GM18505 (cell line): ENCODE measurements around the gene RBMS3.

ENCODE experiments used
- ATAC-seq: cut with Tn5 transposase; IDR thresholded peaks from one replicate; pipeline ENCODE4 v1.9.1; 2021; ENCODE audit not compliant: unreplicated experiment
- POLR2A ChIP-seq: IDR thresholded peaks from 4 replicates; pipeline ENCODE4 v1.6.1; 2011; ENCODE audit warnings: borderline replicate concordance; ENCODE audit not compliant: insufficient read depth, insufficient read length; ENCODE audit errors: extremely low read depth

Gene RBMS3

DNA sequence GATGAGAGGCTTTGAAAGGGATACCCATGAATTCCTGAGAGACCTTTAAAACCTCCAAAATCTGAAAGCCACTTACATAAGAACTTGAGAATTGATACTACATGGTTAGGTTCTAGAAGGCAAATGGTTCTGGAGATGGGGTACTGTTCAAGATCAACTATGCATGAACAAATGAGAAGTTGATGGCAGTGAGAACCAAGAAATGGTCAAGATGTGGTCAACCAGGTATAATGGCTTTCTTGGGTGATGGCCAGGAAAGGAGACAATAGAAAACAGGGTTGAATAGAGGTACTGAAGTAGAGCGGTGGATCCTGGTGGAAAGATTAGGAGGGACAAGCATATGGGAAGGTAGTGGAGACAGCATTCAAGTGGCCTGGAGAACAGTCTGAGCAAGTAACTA lies 200.4 kb downstream of the RBMS3 start:
- ATAC-seq = no peak
- TF ChIP-seq POLR2A = no peak

DNA sequence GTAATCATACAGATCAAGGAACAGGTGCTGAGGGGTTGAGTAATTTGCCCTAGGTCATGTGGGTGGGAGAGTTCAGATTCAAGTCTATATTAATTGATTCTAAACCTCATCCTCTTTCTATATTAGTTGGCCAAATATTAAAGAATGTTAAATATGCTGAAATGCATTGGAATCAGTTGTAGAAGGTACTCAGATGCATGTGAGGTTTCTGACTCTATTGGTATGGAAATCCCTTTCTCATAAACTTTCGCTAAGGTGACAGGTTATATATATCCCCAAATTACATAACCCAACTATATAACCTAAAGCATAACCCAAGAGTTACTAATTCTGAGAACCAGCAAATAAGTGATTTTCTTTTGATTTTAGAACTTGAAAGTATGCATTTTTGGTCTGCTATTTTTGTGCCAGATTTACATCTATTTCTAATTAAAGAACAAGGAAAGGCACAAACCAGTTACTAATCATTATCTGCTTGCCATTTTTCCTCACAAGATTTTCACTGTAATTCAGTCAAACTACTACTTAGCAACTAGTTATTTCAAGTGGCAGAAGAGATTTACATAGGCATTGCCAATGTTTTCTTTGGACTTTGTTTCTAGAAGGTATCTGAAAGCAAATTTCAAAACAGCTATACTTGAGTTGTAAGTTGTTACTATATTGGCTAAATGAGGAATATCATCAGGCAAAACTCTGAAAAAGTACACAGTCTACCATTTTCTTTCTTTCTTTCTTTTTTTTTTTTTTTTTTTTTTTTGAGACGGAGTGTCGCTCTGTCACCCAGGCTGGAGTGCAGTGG lies 201.3 kb downstream of the RBMS3 start:
- ATAC-seq = no peak
- no peak for TF ChIP-seq POLR2A

- no peak for ATAC-seq
- TF ChIP-seq POLR2A = no peak
Measured at GRCh38 chr3:29484633-29485032, 203.8 kb downstream of the RBMS3 start.

- TF ChIP-seq POLR2A = no peak
- ATAC-seq = no peak
Measured at GRCh38 chr3:29486096-29486495, 205.2 kb downstream of the RBMS3 start.

DNA sequence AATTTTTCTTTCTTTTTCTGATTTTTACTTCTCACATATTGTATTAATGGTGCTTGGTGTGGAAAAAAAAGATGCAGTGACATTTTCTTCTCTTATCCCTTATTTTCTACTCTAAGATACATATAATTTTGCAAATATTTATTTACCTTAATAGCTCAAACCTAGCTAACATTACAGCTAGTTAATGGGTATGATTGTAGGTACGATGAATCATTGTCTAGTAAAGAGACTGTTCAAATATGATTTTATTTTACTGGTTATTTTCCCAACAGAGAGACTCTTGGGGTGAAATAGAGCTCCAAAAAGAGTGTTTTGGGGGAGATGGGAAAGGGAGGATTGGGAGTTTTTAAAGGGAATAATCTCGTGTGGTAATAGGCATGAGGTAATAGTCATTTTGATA lies 206.0 kb downstream of the RBMS3 start:
- ATAC-seq = no peak
- no peak for TF ChIP-seq POLR2A

GRCh38 chr3:29488922-29489321 lies 208.1 kb downstream of the RBMS3 start:
- ATAC-seq = no peak
- no peak for TF ChIP-seq POLR2A

DNA sequence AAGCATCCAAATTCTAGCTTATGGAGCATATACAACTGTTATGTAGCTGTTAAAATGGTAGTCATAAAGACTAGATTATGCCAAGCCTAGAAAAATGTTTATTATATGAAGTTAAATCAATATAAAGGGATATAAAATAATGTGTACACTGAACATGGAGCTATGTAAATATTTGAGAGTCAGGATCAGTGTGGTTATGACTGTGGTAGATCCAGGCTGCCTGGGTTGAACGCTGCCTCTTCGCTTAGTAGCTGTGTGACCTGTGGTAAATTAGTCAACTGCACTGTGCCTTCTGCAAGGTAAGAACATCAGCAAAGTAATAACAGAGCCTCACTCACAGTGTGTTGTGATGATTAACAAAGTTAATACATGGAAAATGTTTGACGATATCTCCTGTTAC lies 212.2 kb downstream of the RBMS3 start:
- no peak for ATAC-seq
- no peak for TF ChIP-seq POLR2A

DNA sequence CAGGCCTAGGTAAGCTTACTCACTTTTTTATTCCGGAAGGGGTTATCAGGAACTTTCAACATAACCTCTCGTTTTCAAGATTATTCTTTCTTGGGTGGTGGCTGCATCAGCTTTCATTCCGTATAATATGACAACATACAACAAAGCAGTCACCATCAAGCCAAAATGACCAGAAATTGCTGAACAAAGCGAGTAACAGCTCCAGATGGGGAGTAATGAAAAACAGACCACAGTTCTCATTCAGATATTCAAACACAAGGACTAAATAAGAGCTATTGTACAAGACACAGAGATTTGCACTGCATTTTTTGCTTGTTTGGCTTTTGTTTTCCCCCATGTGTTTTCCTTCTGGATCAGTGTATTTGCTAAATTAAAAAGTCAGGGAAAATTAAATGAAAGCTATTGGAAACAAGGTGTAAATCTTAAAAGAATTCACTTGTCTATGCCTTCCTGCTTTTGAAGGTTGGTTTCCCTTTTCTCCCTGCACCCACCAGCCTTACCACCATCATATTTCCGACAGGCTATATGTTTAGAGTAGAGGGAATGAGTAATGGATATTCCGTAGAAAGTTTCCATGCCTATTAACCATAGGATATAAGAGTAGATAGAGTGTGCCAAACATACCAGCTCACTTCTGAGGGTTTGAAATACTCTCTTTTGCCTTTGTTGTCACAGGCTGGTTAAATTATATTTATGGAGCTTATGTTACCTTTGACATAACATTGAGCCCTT lies 213.6 kb downstream of the RBMS3 start:
- no peak for ATAC-seq
- no peak for TF ChIP-seq POLR2A

DNA sequence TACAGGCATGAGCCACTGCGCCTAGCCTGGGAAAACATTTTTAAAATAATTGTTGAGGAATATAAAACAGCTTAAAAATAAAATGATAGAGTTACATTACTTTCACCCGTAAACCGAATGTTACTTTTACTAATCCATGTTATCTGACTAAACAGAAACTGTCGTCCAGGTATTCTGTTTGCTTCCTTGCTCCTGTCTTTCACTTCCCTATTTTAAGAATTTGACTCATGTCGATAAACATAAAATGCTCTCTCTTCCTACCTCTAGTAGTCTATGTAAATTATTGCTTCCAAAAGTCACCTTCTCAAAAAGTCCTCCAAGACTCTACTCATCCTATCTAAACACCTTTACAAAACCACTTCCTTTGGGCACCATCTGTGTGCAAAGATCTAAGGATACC lies 216.4 kb downstream of the RBMS3 start:
- TF ChIP-seq POLR2A = no peak
- no peak for ATAC-seq

- ATAC-seq = no peak
- no peak for TF ChIP-seq POLR2A
Measured at GRCh38 chr3:29502771-29503170, 221.9 kb downstream of the RBMS3 start.

DNA sequence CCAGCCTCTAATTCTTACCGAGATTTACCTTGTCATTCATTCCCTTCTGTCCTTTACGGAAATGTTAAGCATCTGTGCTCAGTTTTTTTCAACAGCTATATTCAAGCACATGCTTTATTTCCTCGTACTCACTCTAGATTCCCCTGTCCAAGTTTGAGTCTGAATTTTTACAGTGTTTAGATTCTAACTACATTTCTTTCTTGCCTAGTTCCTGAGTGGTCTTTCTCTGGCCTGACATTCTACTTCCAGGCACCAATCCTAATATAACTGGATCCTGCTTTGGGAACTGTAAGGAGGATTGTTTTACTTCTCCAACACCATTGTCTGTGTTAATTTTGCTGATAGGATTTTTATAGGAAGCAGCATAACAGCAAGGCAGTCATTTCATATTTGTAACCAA lies 222.4 kb downstream of the RBMS3 start:
- no peak for ATAC-seq
- TF ChIP-seq POLR2A = no peak

- no peak for ATAC-seq
- no peak for TF ChIP-seq POLR2A
Measured at GRCh38 chr3:29503958-29504357, 223.1 kb downstream of the RBMS3 start.

DNA sequence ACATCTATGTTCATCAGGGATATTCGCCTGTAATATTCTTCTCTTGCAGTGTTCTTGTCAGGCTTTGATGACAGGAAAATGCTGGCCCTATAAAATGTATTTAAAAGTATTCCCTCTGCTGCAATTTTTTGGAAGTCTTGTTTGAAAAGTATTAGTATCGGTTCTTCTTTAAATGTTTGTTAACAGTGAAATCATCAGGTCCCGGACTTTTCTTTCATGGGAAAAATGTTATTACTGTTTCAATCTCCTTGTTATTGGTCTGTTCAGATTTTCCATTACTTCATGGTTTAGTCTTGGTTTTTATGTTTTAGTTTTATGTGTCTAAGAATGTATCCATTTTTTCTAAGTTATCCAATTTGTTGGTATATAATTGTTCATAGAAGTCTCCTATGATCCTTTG lies 225.6 kb downstream of the RBMS3 start:
- no peak for ATAC-seq
- TF ChIP-seq POLR2A = no peak

DNA sequence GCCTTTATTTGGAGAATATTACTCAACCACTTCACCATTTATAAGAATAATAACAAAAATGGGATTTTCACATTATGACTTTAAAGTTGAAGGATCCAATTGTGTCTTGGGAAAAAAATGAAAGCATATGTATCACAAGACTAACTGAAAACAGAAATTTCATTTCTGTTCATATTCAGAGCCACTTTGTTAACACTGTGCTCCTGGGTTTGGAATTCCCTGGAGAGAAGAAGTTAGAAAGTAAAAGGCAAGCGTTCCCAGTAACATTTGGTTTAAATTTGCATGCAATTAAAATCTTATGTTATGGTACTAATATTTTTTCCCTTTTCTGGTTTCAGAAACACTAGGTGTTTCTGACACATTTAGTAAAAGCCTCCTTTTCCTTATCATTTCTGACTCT lies 230.8 kb downstream of the RBMS3 start:
- no peak for ATAC-seq
- no peak for TF ChIP-seq POLR2A
